SK-N-SH treated with all-trans-retinoic acid at 6 μM for 48 hours (cell line): ENCODE results near the gene LRRC7.

Experiments used
- ATAC-seq: fragments of 200-7000 bp; cut with Tn5 transposase; 3 replicates; pipeline ENCODE4 v1.9.1; 2020; ENCODE audit warnings: mild to moderate bottlenecking, moderate library complexity
- ARNTL ChIP-seq: fragments of 450-650 bp; formaldehyde crosslinking; IDR thresholded peaks from 2 replicates; pipeline ENCODE4 v1.5.0; 2020; ENCODE audit warnings: low read depth, mild to moderate bottlenecking, moderate library complexity, borderline replicate concordance
- BACH2 ChIP-seq: fragments of 250-450 bp; sonication (Bioruptor Pico); IDR thresholded peaks from 2 replicates; pipeline ENCODE4 v1.9.0; 2021; ENCODE audit warnings: mild to moderate bottlenecking, borderline replicate concordance
- CREB5 ChIP-seq: fragments of 250-450 bp; sonication (Bioruptor Pico); IDR thresholded peaks from 2 replicates; pipeline ENCODE4 v1.5.1; 2020; ENCODE audit warnings: low read depth, mild to moderate bottlenecking, moderate library complexity
- CSDC2 ChIP-seq: fragments of 250-450 bp; sonication (Bioruptor Pico); IDR thresholded peaks from 2 replicates; pipeline ENCODE4 v1.5.0; 2020; ENCODE audit warnings: mild to moderate bottlenecking, moderate library complexity
- CSRNP3 ChIP-seq: fragments of 250-450 bp; sonication (Bioruptor Pico); IDR thresholded peaks from 2 replicates; pipeline ENCODE4 v1.5.1; 2021; ENCODE audit warnings: mild to moderate bottlenecking, moderate library complexity
- ESRRG ChIP-seq: fragments of 250-450 bp; sonication (Bioruptor Pico); IDR thresholded peaks from 2 replicates; pipeline ENCODE4 v1.6.1; 2021; ENCODE audit warnings: mild to moderate bottlenecking
- GLIS3 ChIP-seq: fragments of 250-450 bp; sonication (Bioruptor Pico); IDR thresholded peaks from 2 replicates; pipeline ENCODE4 v1.5.0; 2020; ENCODE audit warnings: mild to moderate bottlenecking, moderate library complexity
- ISL1 ChIP-seq: fragments of 250-450 bp; sonication (Bioruptor Pico); IDR thresholded peaks from 2 replicates; pipeline ENCODE4 v2.1.2; 2022; ENCODE audit warnings: mild to moderate bottlenecking, moderate library complexity
- POU6F1 ChIP-seq: fragments of 250-450 bp; sonication (Bioruptor Pico); IDR thresholded peaks from 2 replicates; pipeline ENCODE4 v1.8.0; 2021; ENCODE audit warnings: low read depth, mild to moderate bottlenecking, moderate library complexity, borderline replicate concordance
- SNAI2 ChIP-seq: fragments of 250-450 bp; sonication (Bioruptor Pico); IDR thresholded peaks from 2 replicates; pipeline ENCODE4 v1.5.0; 2020; ENCODE audit warnings: mild to moderate bottlenecking, moderate library complexity
- TCF4 ChIP-seq: fragments of 250-450 bp; sonication (Bioruptor Pico); IDR thresholded peaks from 2 replicates; pipeline ENCODE4 v1.8.0; 2021; ENCODE audit warnings: mild to moderate bottlenecking, moderate library complexity, borderline replicate concordance
- TOX ChIP-seq: fragments of 250-450 bp; sonication (Bioruptor Pico); IDR thresholded peaks from 2 replicates; pipeline ENCODE4 v1.8.0; 2021; ENCODE audit warnings: mild to moderate bottlenecking, moderate library complexity, borderline replicate concordance
- TSHZ2 ChIP-seq: fragments of 250-450 bp; sonication (Bioruptor Pico); IDR thresholded peaks from 2 replicates; pipeline ENCODE4 v1.5.0; 2020; ENCODE audit warnings: mild to moderate bottlenecking, moderate library complexity
- ZC3H10 ChIP-seq: fragments of 250-450 bp; sonication (Bioruptor Pico); IDR thresholded peaks from 2 replicates; pipeline ENCODE4 v1.5.1; 2021; ENCODE audit warnings: mild to moderate bottlenecking, moderate library complexity
- ZFP3 ChIP-seq: fragments of 250-450 bp; sonication (Bioruptor Pico); IDR thresholded peaks from 2 replicates; pipeline ENCODE4 v1.5.0; 2020; ENCODE audit warnings: mild to moderate bottlenecking, moderate library complexity
- ZFP30 ChIP-seq: fragments of 450-650 bp; formaldehyde crosslinking; IDR thresholded peaks from 2 replicates; pipeline ENCODE4 v1.5.0; 2022; ENCODE audit warnings: mild to moderate bottlenecking, moderate library complexity
- ZNF565 ChIP-seq: fragments of 450-650 bp; formaldehyde crosslinking; conservative IDR thresholded peaks from 2 replicates; pipeline ENCODE4 v1.5.0; 2020; ENCODE audit warnings: low read depth, mild to moderate bottlenecking, moderate library complexity
- ZNF70 ChIP-seq: fragments of 450-650 bp; formaldehyde crosslinking; IDR thresholded peaks from 2 replicates; pipeline ENCODE4 v1.5.0; 2020; ENCODE audit warnings: mild to moderate bottlenecking, moderate library complexity
- ZNF8 ChIP-seq: fragments of 450-650 bp; formaldehyde crosslinking; IDR thresholded peaks from 2 replicates; pipeline ENCODE4 v1.5.0; 2020; ENCODE audit warnings: mild to moderate bottlenecking, moderate library complexity

LRRC7 gene

GRCh38 chr1:69569175-69569541 is 1.4 kb downstream of the LRRC7 start:
- no peak for ATAC-seq
- no peak for TF ChIP-seq ZNF565
- no peak for TF ChIP-seq BACH2 (CRISPR knock-in tag)
- no peak for TF ChIP-seq ZFP3 (CRISPR knock-in tag)
- no peak for TF ChIP-seq ZFP30 (CRISPR knock-in tag)
- TF ChIP-seq CSRNP3 (CRISPR knock-in tag) = no peak
- no peak for TF ChIP-seq ZC3H10 (CRISPR knock-in tag)
- TF ChIP-seq ESRRG (CRISPR knock-in tag) = no peak
- no peak for TF ChIP-seq ZNF70 (CRISPR knock-in tag)
- TF ChIP-seq TSHZ2 (CRISPR knock-in tag) = no peak

DNA sequence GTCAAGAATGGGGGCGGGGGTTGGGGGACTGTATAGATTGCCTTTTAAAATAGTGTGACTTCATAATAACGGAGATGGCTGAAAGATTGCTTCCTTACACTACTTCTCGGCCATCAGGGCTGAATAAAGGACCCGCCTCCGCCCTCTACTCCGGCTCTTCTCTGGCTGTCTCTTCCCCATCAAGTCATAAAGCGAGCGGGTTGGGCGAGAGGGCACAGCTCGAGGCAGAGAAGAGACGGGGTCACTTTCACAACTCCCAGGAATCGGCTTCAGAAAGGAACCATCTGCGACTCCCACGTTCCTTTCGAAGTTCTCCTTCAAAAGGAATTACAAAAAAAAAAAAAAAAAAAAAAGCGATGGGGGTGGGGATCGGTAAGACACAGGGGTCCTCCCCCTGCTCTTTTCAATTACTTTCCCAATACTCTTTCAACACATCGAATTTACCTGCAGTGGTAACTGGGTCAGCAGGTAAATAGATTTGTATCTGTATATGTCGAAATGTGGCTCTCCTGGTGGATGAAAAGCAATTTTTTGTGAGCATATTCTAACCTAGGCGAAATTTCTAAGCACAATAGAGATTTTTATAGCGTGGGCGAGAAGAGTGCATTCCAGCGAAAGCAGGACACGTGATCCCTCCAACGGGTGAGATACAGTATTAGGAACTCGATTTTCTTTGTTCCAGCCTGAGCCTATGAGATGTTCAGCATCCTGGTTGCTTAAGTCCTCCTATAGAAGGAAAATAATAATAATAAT is 2.0 kb downstream of the LRRC7 start:
- ATAC-seq = no peak
- TF ChIP-seq CSDC2 = no peak
- no peak for TF ChIP-seq TSHZ2 (CRISPR knock-in tag)
- TF ChIP-seq ZNF565 = no peak
- no peak for TF ChIP-seq TCF4 (CRISPR knock-in tag)

GRCh38 chr1:69570356-69570755 is 2.6 kb downstream of the LRRC7 start:
- TF ChIP-seq TOX (CRISPR knock-in tag) = no peak
- no peak for TF ChIP-seq CREB5 (CRISPR knock-in tag)
- no peak for TF ChIP-seq ZFP30 (CRISPR knock-in tag)
- TF ChIP-seq ESRRG (CRISPR knock-in tag) = no peak
- no peak for TF ChIP-seq ZFP3 (CRISPR knock-in tag)
- no peak for TF ChIP-seq ZNF8 (CRISPR knock-in tag)
- TF ChIP-seq ARNTL (CRISPR knock-in tag) = no peak
- no peak for TF ChIP-seq CSDC2
- no peak for ATAC-seq

GRCh38 chr1:69572921-69573320 is 5.2 kb downstream of the LRRC7 start:
- no peak for TF ChIP-seq ZFP30 (CRISPR knock-in tag)
- no peak for TF ChIP-seq ARNTL (CRISPR knock-in tag)
- TF ChIP-seq ISL1 (CRISPR knock-in tag) = no peak
- no peak for ATAC-seq

DNA sequence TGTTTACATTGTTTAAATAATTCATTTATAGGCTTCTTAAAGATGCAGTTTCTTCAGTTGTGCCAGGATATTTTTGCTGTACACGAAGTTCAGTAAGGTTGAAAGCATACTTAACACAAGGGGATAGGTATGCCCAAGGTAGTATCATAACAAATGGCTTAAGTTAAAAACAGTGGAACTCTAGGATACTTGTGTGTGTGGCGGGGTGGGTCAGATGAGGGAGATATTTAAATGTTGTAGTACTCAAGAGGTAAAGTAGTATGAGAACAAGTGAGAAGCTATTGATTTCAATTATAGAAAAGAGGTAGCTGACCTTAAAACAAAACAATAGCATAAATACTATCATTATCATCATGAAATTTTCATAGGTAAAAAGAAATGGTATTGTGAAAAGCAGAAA is 6.2 kb downstream of the LRRC7 start:
- TF ChIP-seq TOX (CRISPR knock-in tag) (no peak), TCF4 (CRISPR knock-in tag) (no peak), ZNF565 (no peak), GLIS3 (CRISPR knock-in tag) (no peak), POU6F1 (no peak), BACH2 (CRISPR knock-in tag) (no peak), ZNF70 (CRISPR knock-in tag) (no peak), ZFP30 (CRISPR knock-in tag) (no peak), SNAI2 (CRISPR knock-in tag) (no peak), CSRNP3 (CRISPR knock-in tag) (no peak), ISL1 (CRISPR knock-in tag) (no peak), ARNTL (CRISPR knock-in tag) (no peak)
- TF ChIP-seq, all 23 proteins: peak for 0
- no peak for ATAC-seq
